Measurements from ENCODE around the gene BMP7.

GRCh38 chr20:57148263-57148662, 118.2 kb downstream of the BMP7 start:
- TF ChIP-seq, protein P1, sequence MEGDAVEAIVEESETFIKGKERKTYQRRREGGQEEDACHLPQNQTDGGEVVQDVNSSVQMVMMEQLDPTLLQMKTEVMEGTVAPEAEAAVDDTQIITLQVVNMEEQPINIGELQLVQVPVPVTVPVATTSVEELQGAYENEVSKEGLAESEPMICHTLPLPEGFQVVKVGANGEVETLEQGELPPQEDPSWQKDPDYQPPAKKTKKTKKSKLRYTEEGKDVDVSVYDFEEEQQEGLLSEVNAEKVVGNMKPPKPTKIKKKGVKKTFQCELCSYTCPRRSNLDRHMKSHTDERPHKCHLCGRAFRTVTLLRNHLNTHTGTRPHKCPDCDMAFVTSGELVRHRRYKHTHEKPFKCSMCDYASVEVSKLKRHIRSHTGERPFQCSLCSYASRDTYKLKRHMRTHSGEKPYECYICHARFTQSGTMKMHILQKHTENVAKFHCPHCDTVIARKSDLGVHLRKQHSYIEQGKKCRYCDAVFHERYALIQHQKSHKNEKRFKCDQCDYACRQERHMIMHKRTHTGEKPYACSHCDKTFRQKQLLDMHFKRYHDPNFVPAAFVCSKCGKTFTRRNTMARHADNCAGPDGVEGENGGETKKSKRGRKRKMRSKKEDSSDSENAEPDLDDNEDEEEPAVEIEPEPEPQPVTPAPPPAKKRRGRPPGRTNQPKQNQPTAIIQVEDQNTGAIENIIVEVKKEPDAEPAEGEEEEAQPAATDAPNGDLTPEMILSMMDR (IDR thresholded peaks at IDR 0.05) = no peak
- no peak for TF ChIP-seq POLR2A (IDR thresholded peaks at IDR 0.05)

All from uterus (tissue), 2 donors.